ELF-1 (cell line): ENCODE measurements around the gene INTS1.

ENCODE experiments used
- DNase-seq: peaks from one replicate; pipeline ENCODE4 v3.0.0-alpha.2; 2016; ENCODE audit warnings: low read depth, low spot score

Gene INTS1

GRCh38 chr7:1433128-1433920, 70.9 kb downstream of the INTS1 start:
- no peak for DNase-seq

DNA sequence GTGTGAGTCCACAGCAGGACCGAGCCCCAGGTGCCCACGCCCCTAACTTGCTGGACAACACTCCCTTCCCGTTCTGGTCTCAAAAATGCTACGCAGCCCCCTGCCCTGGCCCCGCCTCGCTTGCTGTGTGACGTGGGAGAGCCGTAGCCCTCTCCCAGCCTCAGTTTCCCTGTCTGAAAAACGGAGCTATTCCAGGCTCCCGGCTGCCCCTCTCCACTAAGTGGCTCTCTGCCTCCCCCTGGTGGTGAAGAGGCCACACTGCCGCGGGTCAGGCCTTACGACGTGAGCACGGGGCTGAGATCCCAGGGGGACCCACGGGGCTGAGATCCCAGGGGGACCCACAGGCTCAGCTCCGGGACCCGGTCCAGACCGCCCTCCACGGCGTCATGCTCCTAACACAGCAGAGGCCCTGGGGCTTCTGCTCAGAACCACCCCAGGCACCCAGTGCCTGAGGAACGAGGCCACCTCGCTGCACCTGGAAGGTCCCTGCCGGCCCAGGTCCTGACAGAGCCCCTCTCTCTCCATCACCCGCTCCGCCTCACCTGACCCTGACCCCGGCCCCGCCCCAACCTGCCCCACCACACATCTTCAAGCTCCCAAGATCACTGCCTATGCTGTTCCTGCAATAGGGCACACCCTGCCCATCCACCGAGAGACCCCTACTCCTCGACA, 71.6 kb downstream of the INTS1 start:
- peak; percentile 75 for DNase-seq

- peak; percentile 66 for DNase-seq
Observed at GRCh38 chr7:1431634-1432380, 72.4 kb downstream of the INTS1 start.

DNA sequence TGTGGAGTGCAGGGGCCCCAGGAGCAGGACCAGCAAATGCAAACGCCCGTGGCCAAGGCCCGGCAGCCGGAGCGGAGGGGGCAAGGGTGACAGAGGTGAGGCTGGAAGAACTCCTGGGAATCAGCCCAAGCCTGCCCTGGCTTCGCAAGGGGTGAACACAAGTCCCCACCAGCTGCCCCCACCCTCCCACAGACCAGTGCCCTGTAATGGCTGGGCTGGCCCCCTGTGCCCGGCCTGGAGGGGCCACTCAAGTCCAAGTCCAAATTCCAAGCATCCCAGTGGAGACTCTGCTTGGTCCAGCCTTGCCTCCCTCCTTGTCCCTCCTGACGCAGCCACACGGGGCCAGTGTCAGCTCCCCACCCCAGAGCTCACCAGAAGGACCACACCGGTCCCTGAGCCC, 73.0 kb downstream of the INTS1 start:
- DNase-seq, result no peak

GRCh38 chr7:1430056-1430845, 73.9 kb downstream of the INTS1 start:
- no peak for DNase-seq

DNA sequence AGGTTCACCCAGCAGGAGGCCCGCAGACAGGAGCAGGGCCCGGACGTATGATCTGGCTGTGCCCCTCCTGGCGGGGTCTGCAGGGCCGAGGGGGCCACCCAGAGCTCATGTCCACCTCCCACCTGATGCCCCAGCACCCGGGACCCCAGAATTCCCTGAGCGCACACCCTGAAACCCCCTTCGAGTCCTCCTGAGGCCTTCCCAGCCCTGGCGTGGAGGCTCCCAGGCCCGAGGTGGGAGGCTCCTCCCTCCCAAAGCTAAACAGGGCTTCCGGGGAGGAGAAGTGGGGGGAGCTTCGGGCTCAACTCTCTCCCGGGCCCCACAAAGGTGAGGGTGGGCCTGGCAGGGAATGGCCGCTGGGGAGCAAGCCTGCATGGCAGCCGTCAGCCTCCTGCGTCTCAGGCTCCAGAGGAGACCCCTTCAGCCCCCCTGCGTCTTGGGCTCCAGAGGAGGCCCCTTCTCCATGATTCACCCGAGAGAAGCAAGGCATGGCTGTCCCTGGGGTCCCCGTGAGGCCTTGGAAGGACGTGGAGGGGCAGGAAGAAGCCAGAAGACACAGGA, 75.2 kb downstream of the INTS1 start:
- no peak for DNase-seq

GRCh38 chr7:1427064-1427657, 77.0 kb downstream of the INTS1 start:
- no peak for DNase-seq

GRCh38 chr7:1426474-1426873, 77.7 kb downstream of the INTS1 start:
- DNase-seq, result no peak

- peak; percentile 52 for DNase-seq
Observed at GRCh38 chr7:1425292-1426136, 78.7 kb downstream of the INTS1 start.

DNA sequence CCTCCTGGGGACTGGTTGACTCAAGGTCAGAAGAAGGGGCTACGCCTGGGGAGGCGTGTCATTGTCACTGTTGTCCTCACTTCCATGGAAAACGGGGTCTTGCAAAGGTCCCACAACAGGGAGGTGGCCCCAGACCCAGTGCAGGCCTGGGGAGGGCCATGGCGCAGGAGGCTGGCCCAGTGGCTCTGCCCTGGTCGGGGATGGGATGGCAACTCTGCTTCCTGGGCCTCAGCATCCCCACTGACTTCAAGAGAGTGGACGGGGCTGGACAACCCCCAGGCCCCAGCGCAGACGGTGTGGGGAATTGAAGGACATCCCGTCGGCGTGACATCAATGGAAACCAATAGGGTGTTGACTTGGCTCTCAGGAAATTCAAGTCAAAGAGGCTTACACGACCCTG, 80.1 kb downstream of the INTS1 start:
- no peak for DNase-seq

- DNase-seq, result no peak
Observed at GRCh38 chr7:1423264-1423811, 80.9 kb downstream of the INTS1 start.

GRCh38 chr7:1422512-1423263, 81.5 kb downstream of the INTS1 start:
- DNase-seq, result no peak

DNA sequence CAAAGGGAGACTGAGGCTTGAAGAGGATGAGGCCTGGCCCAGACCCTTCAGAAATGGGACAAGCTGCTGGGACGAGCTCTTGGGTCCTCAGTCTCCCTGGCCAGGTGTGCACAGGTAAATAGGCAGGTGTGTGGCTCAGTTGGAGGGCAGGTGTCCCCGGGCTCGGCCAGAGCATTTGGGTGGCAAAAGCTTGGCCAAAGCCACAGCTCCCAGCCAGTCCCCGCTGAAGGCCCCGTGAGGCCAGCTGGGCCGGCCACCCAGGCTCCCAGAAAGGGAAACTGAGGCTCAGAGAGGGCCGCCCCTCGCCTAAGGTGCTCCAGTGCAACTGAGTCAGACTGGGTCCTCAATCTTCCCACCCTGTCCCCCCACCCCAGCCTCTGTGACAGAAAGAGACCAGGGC, 82.2 kb downstream of the INTS1 start:
- DNase-seq, result no peak

DNA sequence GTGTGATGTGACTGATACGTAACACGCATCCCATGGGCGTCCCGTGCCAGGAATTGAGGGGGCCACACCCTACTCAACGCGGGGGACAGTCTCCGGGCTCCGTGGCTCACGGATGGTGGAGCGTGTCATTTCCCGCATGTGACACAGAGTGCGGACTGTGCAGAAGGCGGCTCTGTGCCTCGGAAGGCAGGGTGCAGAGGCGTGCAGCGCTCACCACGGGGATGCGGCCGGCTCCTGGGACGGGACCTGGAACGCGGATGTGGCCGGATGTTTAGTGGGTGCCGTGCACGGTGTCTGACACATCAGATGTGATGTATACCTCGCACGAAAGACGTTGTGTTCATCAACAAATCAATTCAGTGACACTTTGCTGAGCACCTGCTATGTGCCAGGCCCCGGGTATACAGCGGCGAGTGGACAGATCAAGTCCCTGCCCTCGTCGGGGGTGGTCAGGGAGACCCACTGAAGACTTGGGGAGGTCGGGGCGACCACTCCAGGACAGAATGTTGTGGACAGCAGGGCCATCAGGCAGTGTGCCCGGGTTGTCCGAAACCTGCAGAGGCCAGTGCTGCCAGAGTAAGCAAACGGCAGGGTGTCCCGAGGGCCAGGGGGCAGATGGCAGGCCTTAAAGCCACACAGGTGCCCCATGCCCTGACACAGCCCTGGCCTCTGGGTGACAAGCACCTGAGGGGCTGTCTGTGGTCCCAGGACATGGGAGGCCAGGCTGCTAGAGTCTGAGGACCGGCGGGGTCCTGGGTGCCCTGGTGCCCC, 83.0 kb downstream of the INTS1 start:
- DNase-seq, result no peak
